IMR-90 (cell line): Measurements from ENCODE around the gene FGF5. TPM values are rescaled to one million over a fixed set of nuclear protein-coding genes. Genes with fewer than 3 reads are reported as not detected.

Source experiments
- ATAC-seq: fragments of 200-7000 bp; cut with Tn5 transposase; 2 replicates; pipeline ENCODE4 v1.9.1; 2020; ENCODE audit warnings: low read depth, mild to moderate bottlenecking, moderate library complexity
- BruUV-seq: library from RNA; stranded (reverse); fragments of 400-500 nt; replicated peaks from 2 replicates; lab custom pipeline; 2021; lab: Mats Ljungman, UMichigan
- CTCF ChIA-PET: fragments of 300-600 bp; formaldehyde crosslinking; extraction: SDS; loops from one replicate; lab custom pipeline; 2021; ENCODE audit warnings: antibody characterized with exemption; lab: Yijun Ruan, JAX
- POLR2A ChIA-PET: fragments of 300-600 bp; sonication (Branson Sonifier 250); formaldehyde crosslinking; loops from one replicate; lab custom pipeline; 2022; ENCODE audit warnings: antibody characterized with exemption; ENCODE audit not compliant: unreplicated experiment; lab: Charles Lee
- DNase-seq: peaks from one replicate; pipeline ENCODE4 v3.0.0; 2013
- H2AFZ ChIP-seq: replicated peaks from 2 replicates; pipeline ENCODE3; 2013; ENCODE audit warnings: low read length, mild to moderate bottlenecking; ENCODE audit not compliant: poor library complexity
- H2AK5ac ChIP-seq: 2 replicates; pipeline ENCODE4 v1.6.1; 2013; ENCODE audit warnings: low read depth, low read length, inconsistent platforms
- H2AK9ac ChIP-seq: replicated peaks from 2 replicates; pipeline ENCODE3; 2013; ENCODE audit warnings: mild to moderate bottlenecking, low read depth, low read length, moderate library complexity; ENCODE audit not compliant: poor library complexity
- H2BK120ac ChIP-seq: 2 replicates; pipeline ENCODE4 v1.6.1; 2013; ENCODE audit warnings: low read depth, low read length, inconsistent platforms
- H2BK15ac ChIP-seq: 3 replicates; pipeline ENCODE4 v1.6.1; 2013; ENCODE audit warnings: low read depth, low read length, inconsistent platforms
- H2BK20ac ChIP-seq: 2 replicates; pipeline ENCODE4 v1.6.1; 2013; ENCODE audit warnings: low read depth, mild to moderate bottlenecking, inconsistent platforms, low read length, moderate library complexity
- H2BK5ac ChIP-seq: 2 replicates; pipeline ENCODE4 v1.6.1; 2013; ENCODE audit warnings: mild to moderate bottlenecking, low read depth, low read length, inconsistent platforms; ENCODE audit not compliant: poor library complexity, severe bottlenecking
- H3K14ac ChIP-seq: replicated peaks from 2 replicates; pipeline ENCODE4 v1.6.1; 2013; ENCODE audit warnings: low read depth, low read length, inconsistent platforms
- H3K18ac ChIP-seq: 2 replicates; pipeline ENCODE4 v1.6.1; 2013; ENCODE audit warnings: low read depth, low read length, control low read depth
- H3K23ac ChIP-seq: 2 replicates; pipeline ENCODE4 v1.6.1; 2013; ENCODE audit warnings: low read depth, low read length, inconsistent platforms
- H3K27ac ChIP-seq: 2 replicates; pipeline ENCODE4 v1.5.1; 2013; ENCODE audit warnings: mild to moderate bottlenecking, control low read depth, low read length; ENCODE audit not compliant: insufficient read depth
- H3K27me3 ChIP-seq: 2 replicates; pipeline ENCODE4 v1.6.1; 2013; ENCODE audit warnings: low read length; ENCODE audit not compliant: control insufficient read depth, insufficient read depth
- H3K36me3 ChIP-seq: 2 replicates; pipeline ENCODE4 v1.6.1; 2013; ENCODE audit warnings: low read length, mixed read lengths; ENCODE audit not compliant: control insufficient read depth, insufficient read depth
- H3K4ac ChIP-seq: 2 replicates; pipeline ENCODE4 v1.6.1; 2013; ENCODE audit warnings: low read depth, low read length, inconsistent platforms
- H3K4me1 ChIP-seq: 2 replicates; pipeline ENCODE4 v1.6.1; 2013; ENCODE audit warnings: low read length, mixed read lengths; ENCODE audit not compliant: control insufficient read depth, insufficient read depth
- H3K4me2 ChIP-seq: 2 replicates; pipeline ENCODE4 v1.6.1; 2013; ENCODE audit warnings: low read depth, mild to moderate bottlenecking, control low read depth, low read length, moderate library complexity
- H3K4me3 ChIP-seq: 2 replicates; pipeline ENCODE4 v1.5.1; 2013; ENCODE audit warnings: low read depth, mild to moderate bottlenecking, control low read depth, low read length, moderate library complexity; ENCODE audit not compliant: insufficient read depth
- H3K56ac ChIP-seq: 2 replicates; pipeline ENCODE4 v1.6.1; 2013; ENCODE audit warnings: low read length, inconsistent platforms; ENCODE audit not compliant: insufficient read depth; ENCODE audit errors: extremely low read depth
- H3K79me1 ChIP-seq, 2 experiments: 2 replicates each; pipeline ENCODE4 v1.6.1; 2013; ENCODE audit warnings: low read length in 2 of 2, inconsistent platforms in 1 of 2, low read depth in 1 of 2
- H3K9ac ChIP-seq: 2 replicates; pipeline ENCODE4 v1.6.1; 2013; ENCODE audit warnings: low read depth, low read length, control low read depth
- H3K9me1 ChIP-seq: 2 replicates; pipeline ENCODE4 v1.6.1; 2013; ENCODE audit warnings: low read length, inconsistent platforms; ENCODE audit not compliant: insufficient read depth
- H3K9me3 ChIP-seq: 2 replicates; pipeline ENCODE4 v1.6.1; 2013; ENCODE audit warnings: low read length; ENCODE audit not compliant: control insufficient read depth, insufficient read depth
- H4K20me1 ChIP-seq: 2 replicates; pipeline ENCODE4 v1.6.1; 2013; ENCODE audit warnings: low read length, inconsistent platforms; ENCODE audit not compliant: insufficient read depth
- H4K5ac ChIP-seq: 2 replicates; pipeline ENCODE4 v1.6.1; 2013; ENCODE audit warnings: mild to moderate bottlenecking, low read depth, low read length, control low read depth
- H4K8ac ChIP-seq, 2 experiments: 2 replicates each; pipeline ENCODE4 v1.6.1; 2013; ENCODE audit warnings: low read depth in 2 of 2, low read length in 2 of 2, control low read depth in 1 of 2, inconsistent platforms in 1 of 2
- H4K91ac ChIP-seq: 2 replicates; pipeline ENCODE4 v1.6.1; 2013; ENCODE audit warnings: low read depth, low read length, inconsistent platforms; ENCODE audit not compliant: insufficient read depth
- CEBPB ChIP-seq: IDR thresholded peaks from 2 replicates; pipeline ENCODE4 v1.6.1; 2012; ENCODE audit warnings: low read depth, low read length, improper control_type of control experiment
- CHD1 ChIP-seq: IDR thresholded peaks from 2 replicates; pipeline ENCODE4 v1.6.1; 2012; ENCODE audit warnings: low read depth, low read length, improper control_type of control experiment
- MAFK ChIP-seq: IDR thresholded peaks from 2 replicates; pipeline ENCODE4 v1.6.1; 2012; ENCODE audit warnings: low read depth, low read length, improper control_type of control experiment
- MAZ ChIP-seq: IDR thresholded peaks from 2 replicates; pipeline ENCODE4 v1.6.1; 2012; ENCODE audit warnings: low read depth, mild to moderate bottlenecking, low read length, improper control_type of control experiment, moderate library complexity, borderline replicate concordance
- MXI1 ChIP-seq: IDR thresholded peaks from 2 replicates; pipeline ENCODE4 v1.6.1; 2012; ENCODE audit warnings: low read depth, mild to moderate bottlenecking, low read length, moderate library complexity, borderline replicate concordance
- NFE2L2 ChIP-seq: fragments of 150-350 bp; IDR thresholded peaks from 2 replicates; pipeline ENCODE4 v1.6.1; 2016; ENCODE audit warnings: low read depth, mild to moderate bottlenecking, low read length
- POLR2A ChIP-seq: IDR thresholded peaks from 2 replicates; pipeline ENCODE4 v1.6.1; 2012; ENCODE audit warnings: mild to moderate bottlenecking, low read depth, low read length
- RAD21 ChIP-seq: IDR thresholded peaks from 2 replicates; pipeline ENCODE4 v1.6.1; 2012; ENCODE audit warnings: low read length, improper control_type of control experiment
- RCOR1 ChIP-seq: IDR thresholded peaks from 2 replicates; pipeline ENCODE4 v1.6.1; 2012; ENCODE audit warnings: mild to moderate bottlenecking, low read length, improper control_type of control experiment; ENCODE audit not compliant: insufficient replicate concordance
- RFX5 ChIP-seq: IDR thresholded peaks from 2 replicates; pipeline ENCODE4 v1.8.0; 2012; ENCODE audit warnings: low read depth, mild to moderate bottlenecking, low read length, moderate library complexity
- SMC3 ChIP-seq: fragments of 150-350 bp; IDR thresholded peaks from 2 replicates; pipeline ENCODE4 v1.6.1; 2016; ENCODE audit warnings: low read depth, mild to moderate bottlenecking, antibody characterized with exemption, low read length, moderate library complexity
- WGBS, 2 experiments: methylation state at CpG; one replicate each; pipeline versions ENCODE4 v1.1.5 to v1.1.7; 2013; ENCODE audit warnings: missing lambda C conversion rate in 2 of 2; ENCODE audit not compliant: insufficient read length in 1 of 2; ENCODE audit errors: extremely low coverage in 2 of 2; 5-methylcytosine and 5-hydroxymethylcytosine counted together
- dilution Hi-C: fragments of 300-500 bp; cut with HindIII; formaldehyde crosslinking; loops from one replicate; pipeline ENCODE4 v1.14.3; 2018; ENCODE audit warnings: low sequenced_read_pairs; ENCODE audit not compliant: unreplicated experiment
- in situ Hi-C: fragments of 300-500 bp; cut with MboI; formaldehyde crosslinking; loops from 3 replicates; pipeline ENCODE4 v1.14.3; 2019; ENCODE audit warnings: low sequenced_read_pairs, inconsistent platforms, mixed read lengths
- intact Hi-C: fragments of 100-400 bp; cut with micrococcal nuclease; formaldehyde crosslinking; loops from 2 replicates; pipeline ENCODE4 v1.10.0; 2022
- polyA plus RNA-seq, 3 experiments: library from polyadenylated mRNA; depleted of rRNA; stranded (reverse); fragments of >200 nt; gene quantifications; 2 replicates each; pipeline ENCODE4 v1.2.3, GENCODE V29; 2012; ENCODE audit warnings: low replicate concordance in 1 of 3
- total RNA-seq: library from RNA; depleted of rRNA; stranded (reverse); fragments of >200 nt; gene quantifications from 2 replicates; pipeline ENCODE4 v1.2.3, GENCODE V29; 2012
- TF ChIP-seq, protein P1 (sequence below): fragments of 150-350 bp; IDR thresholded peaks from 2 replicates; pipeline ENCODE4 v1.6.1; 2017; ENCODE audit warnings: mild to moderate bottlenecking, antibody characterized with exemption, low read length, low read depth
- TF ChIP-seq, protein P2 (sequence below): conservative IDR thresholded peaks from 2 replicates; pipeline ENCODE4 v1.5.1; 2012; ENCODE audit warnings: mild to moderate bottlenecking, low read depth, low read length, improper control_type of control experiment
- TF ChIP-seq, protein P3 (sequence below): fragments of 150-350 bp; IDR thresholded peaks from 2 replicates; pipeline ENCODE4 v1.6.1; 2016; ENCODE audit warnings: low read depth, mild to moderate bottlenecking, low read length, moderate library complexity, borderline replicate concordance

The FGF5 gene
- total and polyA plus RNA-seq, 2 of the 4 experiments (the other 2 are of a cell fraction), result 18.6 to 42.1 TPM

DNA sequence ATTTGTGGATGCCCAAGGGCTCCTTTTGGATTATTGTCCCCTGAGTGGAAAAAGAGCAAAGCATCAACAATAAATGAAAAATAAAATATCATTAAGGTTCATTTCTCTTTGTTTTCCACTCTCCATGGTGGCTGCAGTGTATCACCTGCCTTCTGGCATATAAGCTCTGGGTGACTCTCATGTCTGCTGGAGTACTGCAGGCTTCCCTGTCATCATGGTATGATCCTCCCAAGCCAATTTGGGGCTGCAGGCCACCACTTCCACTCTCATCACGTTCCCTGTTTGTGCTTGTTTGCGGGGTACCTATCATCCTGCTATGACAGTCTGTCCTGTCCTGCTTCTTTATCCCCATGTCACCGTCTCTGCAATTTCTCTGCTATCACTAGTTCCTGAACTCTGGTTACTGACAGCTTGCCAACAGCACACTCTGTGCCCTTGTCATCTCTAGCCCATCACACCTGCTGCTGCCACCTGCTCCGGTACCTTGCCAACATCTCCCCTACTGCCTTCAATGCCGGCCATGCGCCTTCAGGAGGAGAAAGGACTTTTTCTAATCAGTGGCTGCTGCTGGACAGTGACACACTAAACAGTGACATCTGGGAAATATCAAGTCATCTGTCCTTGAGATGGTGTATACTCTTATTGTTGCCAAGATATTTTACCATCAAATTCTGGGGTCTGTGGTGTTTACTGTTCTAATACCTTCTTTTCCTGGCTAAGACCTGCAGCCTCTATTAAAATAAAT lies 23.0 kb upstream of the FGF5 start:
- Histone ChIP-seq H3K18ac (no peak overlapping the region), H3K27me3 (no peaks in the 10 kb centered on the region), H4K8ac (no peak overlapping the region), H3K14ac (no peak overlapping the region), H4K5ac (no peak overlapping the region), H3K9me1 (no peaks in the 10 kb centered on the region; the same call in 1 of the 2 replicates), H2BK5ac (no peak overlapping the region), H3K9ac (no peak overlapping the region), H4K91ac (peak overlapping the region; percentile 0; the same call in 1 of the 2 replicates), H3K4ac (0 out of 2 replicates have a peak overlapping the region, but pooled peaks have one; percentile 25), H3K56ac (no peak overlapping the region), H2AFZ (no peak overlapping the region), H3K4me3 (no peak overlapping the region), H3K9me3 (no peaks in the 10 kb centered on the region), H2AK9ac (no peak overlapping the region), H2BK120ac (peak overlapping the region; percentile 64; the same call in 1 of the 2 replicates), H3K79me1 (peaks cover 0 to 15% of the 10 kb centered on the region in 2 experiments), H3K23ac (no peak overlapping the region), H3K4me1 (peaks cover 11% of the 10 kb centered on the region), H3K36me3 (no peaks in the 10 kb centered on the region), H2BK20ac (peak overlapping the region; percentile 2; the same call in 1 of the 2 replicates), H3K27ac (no peak overlapping the region), H4K20me1 (no peaks in the 10 kb centered on the region), H3K4me2 (no peak overlapping the region), H2BK15ac (peak overlapping the region; percentile 0; the same call in 1 of the 3 replicates), H2AK5ac (peak overlapping the region; percentile 48; the same call in 1 of the 2 replicates)
- in situ Hi-C loops, result no loop called here
- dilution Hi-C loops, result no loop called here
- CTCF ChIA-PET, result interaction anchor here (0.5 to 1.0 kb wide), 2 partner anchors 57 to 1057 kb away, joined by 3 to 5 read pairs; no protein-coding TSS in a partner anchor
- BruUV-seq, result no TSS peak
- DNase-seq, result no peak
- intact Hi-C loops, result no loop called here
- ATAC-seq, result no peak
- WGBS, 2 experiments, result 83% methylated on average over 2 of the region's 6 CpGs; no CpG with 5 or more reads in 1 of the 2 experiments
- POLR2A ChIA-PET, result no interaction called here
- TF ChIP-seq RFX5 (no peak), MAZ (no peak), RAD21 (no peak), NFE2L2 (no peak), RCOR1 (no peak), MAFK (no peak), CEBPB (no peak), CHD1 (no peak), POLR2A (no peak), SMC3 (no peak), MXI1 (no peak)
- TF ChIP-seq, protein P1, sequence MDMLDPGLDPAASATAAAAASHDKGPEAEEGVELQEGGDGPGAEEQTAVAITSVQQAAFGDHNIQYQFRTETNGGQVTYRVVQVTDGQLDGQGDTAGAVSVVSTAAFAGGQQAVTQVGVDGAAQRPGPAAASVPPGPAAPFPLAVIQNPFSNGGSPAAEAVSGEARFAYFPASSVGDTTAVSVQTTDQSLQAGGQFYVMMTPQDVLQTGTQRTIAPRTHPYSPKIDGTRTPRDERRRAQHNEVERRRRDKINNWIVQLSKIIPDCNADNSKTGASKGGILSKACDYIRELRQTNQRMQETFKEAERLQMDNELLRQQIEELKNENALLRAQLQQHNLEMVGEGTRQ, result no peak
- TF ChIP-seq, protein P2, sequence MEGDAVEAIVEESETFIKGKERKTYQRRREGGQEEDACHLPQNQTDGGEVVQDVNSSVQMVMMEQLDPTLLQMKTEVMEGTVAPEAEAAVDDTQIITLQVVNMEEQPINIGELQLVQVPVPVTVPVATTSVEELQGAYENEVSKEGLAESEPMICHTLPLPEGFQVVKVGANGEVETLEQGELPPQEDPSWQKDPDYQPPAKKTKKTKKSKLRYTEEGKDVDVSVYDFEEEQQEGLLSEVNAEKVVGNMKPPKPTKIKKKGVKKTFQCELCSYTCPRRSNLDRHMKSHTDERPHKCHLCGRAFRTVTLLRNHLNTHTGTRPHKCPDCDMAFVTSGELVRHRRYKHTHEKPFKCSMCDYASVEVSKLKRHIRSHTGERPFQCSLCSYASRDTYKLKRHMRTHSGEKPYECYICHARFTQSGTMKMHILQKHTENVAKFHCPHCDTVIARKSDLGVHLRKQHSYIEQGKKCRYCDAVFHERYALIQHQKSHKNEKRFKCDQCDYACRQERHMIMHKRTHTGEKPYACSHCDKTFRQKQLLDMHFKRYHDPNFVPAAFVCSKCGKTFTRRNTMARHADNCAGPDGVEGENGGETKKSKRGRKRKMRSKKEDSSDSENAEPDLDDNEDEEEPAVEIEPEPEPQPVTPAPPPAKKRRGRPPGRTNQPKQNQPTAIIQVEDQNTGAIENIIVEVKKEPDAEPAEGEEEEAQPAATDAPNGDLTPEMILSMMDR, result no peak
- TF ChIP-seq, protein P3, sequence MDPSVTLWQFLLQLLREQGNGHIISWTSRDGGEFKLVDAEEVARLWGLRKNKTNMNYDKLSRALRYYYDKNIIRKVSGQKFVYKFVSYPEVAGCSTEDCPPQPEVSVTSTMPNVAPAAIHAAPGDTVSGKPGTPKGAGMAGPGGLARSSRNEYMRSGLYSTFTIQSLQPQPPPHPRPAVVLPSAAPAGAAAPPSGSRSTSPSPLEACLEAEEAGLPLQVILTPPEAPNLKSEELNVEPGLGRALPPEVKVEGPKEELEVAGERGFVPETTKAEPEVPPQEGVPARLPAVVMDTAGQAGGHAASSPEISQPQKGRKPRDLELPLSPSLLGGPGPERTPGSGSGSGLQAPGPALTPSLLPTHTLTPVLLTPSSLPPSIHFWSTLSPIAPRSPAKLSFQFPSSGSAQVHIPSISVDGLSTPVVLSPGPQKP, result no peak
